Esophagus muscularis mucosa (tissue), 4 donors: Measurements from ENCODE around the gene NTM. TPM values are rescaled to one million over a fixed set of nuclear protein-coding genes. Genes with fewer than 3 reads are reported as not detected.

Source experiments
- DNase-seq: peaks from one replicate; pipeline ENCODE4 v3.0.0-alpha.2; 2017; ENCODE audit errors: extremely low spot score
- H3K27ac ChIP-seq, 4 donors: fragments of 200-600 bp; sonication (generic); replicated peaks in 1 of 4; 1 replicate in 3 of 4; 2 replicates in 1 of 4; pipeline ENCODE4 v1.5.1; 2016 to 2019; ENCODE audit warnings: mild to moderate bottlenecking in 1 of 4
- H3K27me3 ChIP-seq, 4 donors: fragments of 200-600 bp; sonication (generic); one replicate each; pipeline versions ENCODE4 v1.5.1 to v1.6.0; 2016 to 2019
- H3K36me3 ChIP-seq, 4 donors: fragments of 200-600 bp; sonication (generic); one replicate each; pipeline ENCODE4 v1.5.1; 2016 to 2019
- H3K4me1 ChIP-seq, 4 donors: fragments of 200-600 bp; sonication (generic); one replicate each; pipeline ENCODE4 v1.5.1; 2016 to 2019
- H3K4me3 ChIP-seq, 4 donors: fragments of 200-600 bp; sonication (generic); 1 replicate in 2 of 4; 2 replicates in 2 of 4; pipeline ENCODE4 v1.5.1; 2016 to 2019; ENCODE audit warnings: mild to moderate bottlenecking in 4 of 4, moderate library complexity in 1 of 4
- H3K9me3 ChIP-seq, 4 donors: fragments of 200-600 bp; sonication (generic); 1 replicate in 3 of 4; 2 replicates in 1 of 4; pipeline ENCODE4 v1.5.1; 2016 to 2019
- CTCF ChIP-seq, 3 experiments: fragments of 200-600 bp in 2 of 3; fragments of 450-650 bp in 1 of 3; sonication (generic) in 2 of 3; IDR thresholded peaks; one replicate each; pipeline ENCODE4 v1.5.1; 2017 to 2019; ENCODE audit warnings: antibody characterized with exemption in 3 of 3, mild to moderate bottlenecking in 2 of 3, moderate library complexity in 1 of 3
- EP300 ChIP-seq: sonication (generic); formaldehyde crosslinking; IDR thresholded peaks from one replicate; pipeline ENCODE4 v1.6.1; 2017; ENCODE audit warnings: antibody characterized with exemption
- POLR2A ChIP-seq: fragments of 450-650 bp; IDR thresholded peaks from one replicate; pipeline ENCODE4 v1.6.1; 2017; ENCODE audit warnings: antibody characterized with exemption, moderate library complexity, mild to moderate bottlenecking, low read depth
- POLR2AphosphoS5 ChIP-seq, 2 donors: sonication (generic); formaldehyde crosslinking; IDR thresholded peaks; one replicate each; pipeline ENCODE4 v1.6.1; 2017; ENCODE audit warnings: antibody characterized with exemption in 2 of 2
- WGBS: methylation state at CpG from one replicate; pipeline ENCODE4 v1.1.5; 2018; 5-methylcytosine and 5-hydroxymethylcytosine counted together
- intact Hi-C: fragments of 100-400 bp; cut with DNase I; formaldehyde crosslinking; loops from one replicate; pipeline ENCODE4 v1.15.1; 2023
- total RNA-seq, 4 donors: library from RNA; depleted of rRNA; stranded (reverse); fragments of >200 nt; gene quantifications; one replicate each; pipeline versions ENCODE4 v1.1.0 to v1.2.1, GENCODE V29; 2016

NTM gene
- total RNA-seq, 4 donors from 2014 or later = 5.6 to 25.3 (median 8.3) TPM

- 100% methylated on average over 1 of the region's 1 CpG for WGBS
- intact Hi-C loops = no loop called here
- no peak for DNase-seq
Measured at GRCh38 chr11:131666006-131666405, 295.6 kb downstream of the NTM start.

GRCh38 chr11:131666617-131667016 lies 296.2 kb downstream of the NTM start:
- intact Hi-C loops = no loop called here
- H3K36me3 ChIP-seq = no peaks in the 10 kb centered on the region
- no peaks in the 10 kb centered on the region for H3K9me3 ChIP-seq
- TF ChIP-seq POLR2A (no peak), EP300 (no peak), POLR2AphosphoS5 (IDR thresholded peaks at IDR 0.05) (no peak), CTCF (IDR thresholded peaks at IDR 0.05) (no peak)
- no peaks in the 10 kb centered on the region for H3K27me3 ChIP-seq
- DNase-seq = no peak
- H3K4me1 ChIP-seq = no peaks in the 10 kb centered on the region
- WGBS = 90% methylated on average over 3 of the region's 5 CpGs
- no peak overlapping the region for H3K27ac ChIP-seq
- no peak overlapping the region for H3K4me3 ChIP-seq

More at GRCh38 chr11:131666006-131666405, 295.6 kb downstream of the NTM start:
- TF ChIP-seq POLR2AphosphoS5 (IDR thresholded peaks at IDR 0.05) (no peak), CTCF (IDR thresholded peaks at IDR 0.05) (no peak), POLR2A (no peak), EP300 (no peak)
- Histone ChIP-seq H3K9me3 (no peaks in the 10 kb centered on the region), H3K36me3 (no peaks in the 10 kb centered on the region), H3K27ac (no peak overlapping the region), H3K4me1 (no peaks in the 10 kb centered on the region), H3K4me3 (no peak overlapping the region), H3K27me3 (no peaks in the 10 kb centered on the region)

- Histone ChIP-seq H3K4me3 (no peak overlapping the region), H3K4me1 (no peaks in the 10 kb centered on the region), H3K27me3 (no peaks in the 10 kb centered on the region), H3K9me3 (no peaks in the 10 kb centered on the region), H3K36me3 (no peaks in the 10 kb centered on the region), H3K27ac (no peak overlapping the region)
- no peak for DNase-seq
- no peak for TF ChIP-seq POLR2A
- 80% methylated on average over 4 of the region's 4 CpGs for WGBS
- intact Hi-C loops = no loop called here
Measured at GRCh38 chr11:131667566-131667965, 297.2 kb downstream of the NTM start.

- H3K4me1 ChIP-seq = peaks cover 0 to under 1% (median 0%) of the 10 kb centered on the region in 4 donors
- H3K4me3 ChIP-seq = no peak overlapping the region
- H3K27me3 ChIP-seq = no peaks in the 10 kb centered on the region
- no peaks in the 10 kb centered on the region for H3K9me3 ChIP-seq
- intact Hi-C loops = no loop called here
- DNase-seq = no peak
- no peaks in the 10 kb centered on the region for H3K36me3 ChIP-seq
- no peak overlapping the region for H3K27ac ChIP-seq
- TF ChIP-seq EP300 = no peak
- no peak for TF ChIP-seq POLR2AphosphoS5 (IDR thresholded peaks at IDR 0.05)
- TF ChIP-seq POLR2A = no peak
- peak; percentile 17 to 50 (median 32) for TF ChIP-seq CTCF (IDR thresholded peaks at IDR 0.05)
- WGBS = 42% methylated on average over 11 of the region's 11 CpGs
Measured at GRCh38 chr11:131668500-131669400, 298.3 kb downstream of the NTM start.

GRCh38 chr11:131669401-131669780 lies 299.0 kb downstream of the NTM start:
- DNase-seq = no peak
- Histone ChIP-seq H3K4me3 (no peak overlapping the region), H3K27ac (no peak overlapping the region), H3K9me3 (no peaks in the 10 kb centered on the region), H3K27me3 (no peaks in the 10 kb centered on the region), H3K4me1 (peaks cover 0 to 7% (median 4%) of the 10 kb centered on the region in 4 donors), H3K36me3 (no peaks in the 10 kb centered on the region)
- TF ChIP-seq CTCF (IDR thresholded peaks at IDR 0.05) = no peak
- TF ChIP-seq EP300 = no peak
- TF ChIP-seq POLR2A = no peak
- no peak for TF ChIP-seq POLR2AphosphoS5 (IDR thresholded peaks at IDR 0.05)
- 90% methylated on average over 4 of the region's 4 CpGs for WGBS
- intact Hi-C loops = no loop called here
